Subcutaneous adipose tissue (tissue), 4 donors: ENCODE measurements around the gene VSIG4. TPM values are rescaled to one million over a fixed set of nuclear protein-coding genes. Genes with fewer than 3 reads are reported as not detected.

Source experiments
- CTCF ChIP-seq: fragments of 450-650 bp; IDR thresholded peaks from one replicate; pipeline ENCODE4 v1.5.1; 2016; ENCODE audit warnings: low read depth, mild to moderate bottlenecking, control low read depth, antibody characterized with exemption, moderate library complexity
- total RNA-seq, 4 donors: library from RNA; depleted of rRNA; stranded (reverse); fragments of >200 nt; gene quantifications; one replicate each; pipeline ENCODE4 v1.1.0, GENCODE V29; 2016

Gene VSIG4
- total RNA-seq, 4 donors from 2014 or later = 202 to 793 (median 487) TPM

GRCh38 chrX:66023385-66024091 is 16.3 kb downstream of the VSIG4 start:
- TF ChIP-seq CTCF = no peak

GRCh38 chrX:66022632-66023384 is 17.1 kb downstream of the VSIG4 start:
- TF ChIP-seq CTCF = no peak

- no peak for TF ChIP-seq CTCF
Observed at GRCh38 chrX:66021765-66022631, 17.9 kb downstream of the VSIG4 start.

- no peak for TF ChIP-seq CTCF
Observed at GRCh38 chrX:66021401-66021764, 18.5 kb downstream of the VSIG4 start.

- TF ChIP-seq CTCF = no peak
Observed at GRCh38 chrX:66020631-66021334, 19.1 kb downstream of the VSIG4 start.

GRCh38 chrX:66019974-66020373 is 19.9 kb downstream of the VSIG4 start:
- TF ChIP-seq CTCF = no peak
